ENCODE measurements around the gene ARSB. TPM values are rescaled to one million over a fixed set of nuclear protein-coding genes. Genes with fewer than 3 reads are reported as not detected.

The ARSB gene
- total and polyA plus RNA-seq, 9 of the 15 experiments (the other 6 are each of a cell fraction or from before 2014, with no cell fraction given): 0.52 to 4.6 (median 2.4) TPM

DNA sequence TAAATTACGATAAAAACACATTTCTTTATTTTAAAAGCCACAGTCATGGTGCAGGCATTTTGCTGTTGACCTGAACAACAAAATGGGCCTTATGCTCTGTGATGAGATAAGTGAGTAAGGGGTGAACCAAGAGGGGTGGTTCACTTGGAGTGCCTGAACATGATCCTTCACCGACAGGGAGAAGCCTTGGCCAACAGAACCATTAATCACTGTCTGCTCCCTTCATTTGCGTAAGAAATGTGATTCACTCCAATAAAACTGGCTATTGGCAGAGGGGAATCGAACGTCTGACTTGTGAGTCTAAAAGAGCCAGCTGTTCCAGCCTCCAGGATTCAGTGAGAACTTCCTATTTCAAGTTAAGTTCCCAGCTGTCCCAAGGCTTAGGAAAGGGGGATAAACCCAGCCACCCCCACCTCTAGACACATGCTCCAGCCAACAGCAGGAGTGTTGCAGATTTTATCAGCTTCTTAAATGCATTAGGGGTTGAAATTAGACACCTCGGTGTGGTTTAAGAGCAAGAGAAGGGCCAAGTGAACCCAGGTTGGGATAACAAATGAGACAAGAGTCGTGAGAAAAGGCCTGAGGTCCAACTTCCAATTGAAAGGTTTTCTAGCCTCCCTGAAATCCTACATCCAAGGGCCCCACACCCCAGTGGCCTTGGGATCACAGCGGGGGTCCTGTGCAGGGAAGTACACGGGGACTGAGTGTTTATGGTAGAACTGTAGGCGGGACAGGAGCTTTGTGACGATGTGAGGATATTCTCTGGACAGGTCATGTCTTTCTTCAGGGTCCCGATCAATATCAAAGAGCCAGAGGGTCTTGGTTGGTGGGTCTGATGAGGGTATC is 205.1 kb downstream of the ARSB start:
- ATAC-seq (peak; percentile 78), DNase-seq (ENCODE audit: extremely low read depth in 1 of 4, low spot score in 3 of 4) (peak in 2 of 4 experiments; percentile 38), FAIRE-seq (peak; percentile 48)
- Histone ChIP-seq H3K9ac (ENCODE audit: insufficient read depth in 1 of 2, low read depth in 2 of 2, low read length in 2 of 2) (no peak overlapping the region; a peak in 1 of 4 replicates), H3K36me3 (ENCODE audit: control insufficient read depth, insufficient read depth, low read length) (no peaks in the 10 kb centered on the region), H2AFZ (ENCODE audit: low read depth, low read length) (peak overlapping the region; percentile 81), H3K27ac (ENCODE audit: extremely low read depth, low read depth, low read length) (no peak overlapping the region), H3K79me2 (ENCODE audit: control insufficient read depth, insufficient read depth, low read length) (no peaks in the 10 kb centered on the region), H3K9me3 (replicated peaks; ENCODE audit: control insufficient read depth, insufficient read depth, low read depth, low read length) (no peaks in the 10 kb centered on the region; the same call in 1 of the 2 replicates), H3K9me1 (ENCODE audit: control insufficient read depth, insufficient read depth, low read length) (no peaks in the 10 kb centered on the region), H3K27me3 (ENCODE audit: control insufficient read depth in 2 of 2, insufficient read depth in 2 of 2, low read length in 2 of 2) (no peaks in the 10 kb centered on the region), H3K4me1 (replicated peaks in 1 of 2; ENCODE audit: control insufficient read depth in 2 of 2, insufficient read depth in 2 of 2, low read length in 2 of 2) (peaks cover 11 to 13% of the 10 kb centered on the region in 2 experiments; a peak in 4 of 5 replicates), H3K4me3 (no peak overlapping the region), H3K4me2 (ENCODE audit: insufficient read depth, low read length) (peak overlapping the region; percentile 1; the same call in 1 of the 2 replicates), H4K20me1 (replicated peaks; ENCODE audit: control insufficient read depth, insufficient read depth, low read length) (no peaks in the 10 kb centered on the region)
- whole genome bisulfite sequencing (ENCODE audit: insufficient coverage, low coverage, missing lambda C conversion rate): 30% methylated on average over 11 of the region's 12 CpGs
- intact Hi-C loops (cut with micrococcal nuclease): no loop called here
- BruUV-seq (replicated peaks): no TSS peak
- in situ Hi-C loops (cut with MboI): no loop called here
- POLR2A ChIA-PET: interaction anchor here (0.6 kb wide), 2 partner anchors 49 to 60 kb away, joined by 3 read pairs; no protein-coding TSS in a partner anchor
- CTCF ChIA-PET (ENCODE audit: low intra/inter-chr PET ratio): interaction anchor here (0.6 kb wide), 1 partner anchor 459 kb away, joined by 3 read pairs; no protein-coding TSS in a partner anchor
- TF ChIP-seq ZNF766 (CRISPR knock-in tag; conservative IDR thresholded peaks at IDR 0.05) (peak; percentile 40; the same call in 1 of the 2 replicates), LEF1 (IDR thresholded peaks at IDR 0.05) (peak; percentile 43; the same call in 1 of the 2 replicates), FOXP1 (CRISPR knock-in tag; IDR thresholded peaks at IDR 0.05) (no peak), ILF3 (IDR thresholded peaks at IDR 0.05; ENCODE audit: borderline replicate concordance) (no peak), MEIS2 (IDR thresholded peaks at IDR 0.05; ENCODE audit: partially characterized antibody) (peak; percentile 97), ZNF583 (CRISPR knock-in tag; IDR thresholded peaks at IDR 0.05) (no peak), GATAD2A (IDR thresholded peaks at IDR 0.05) (no peak)
- TF ChIP-seq, protein P1, sequence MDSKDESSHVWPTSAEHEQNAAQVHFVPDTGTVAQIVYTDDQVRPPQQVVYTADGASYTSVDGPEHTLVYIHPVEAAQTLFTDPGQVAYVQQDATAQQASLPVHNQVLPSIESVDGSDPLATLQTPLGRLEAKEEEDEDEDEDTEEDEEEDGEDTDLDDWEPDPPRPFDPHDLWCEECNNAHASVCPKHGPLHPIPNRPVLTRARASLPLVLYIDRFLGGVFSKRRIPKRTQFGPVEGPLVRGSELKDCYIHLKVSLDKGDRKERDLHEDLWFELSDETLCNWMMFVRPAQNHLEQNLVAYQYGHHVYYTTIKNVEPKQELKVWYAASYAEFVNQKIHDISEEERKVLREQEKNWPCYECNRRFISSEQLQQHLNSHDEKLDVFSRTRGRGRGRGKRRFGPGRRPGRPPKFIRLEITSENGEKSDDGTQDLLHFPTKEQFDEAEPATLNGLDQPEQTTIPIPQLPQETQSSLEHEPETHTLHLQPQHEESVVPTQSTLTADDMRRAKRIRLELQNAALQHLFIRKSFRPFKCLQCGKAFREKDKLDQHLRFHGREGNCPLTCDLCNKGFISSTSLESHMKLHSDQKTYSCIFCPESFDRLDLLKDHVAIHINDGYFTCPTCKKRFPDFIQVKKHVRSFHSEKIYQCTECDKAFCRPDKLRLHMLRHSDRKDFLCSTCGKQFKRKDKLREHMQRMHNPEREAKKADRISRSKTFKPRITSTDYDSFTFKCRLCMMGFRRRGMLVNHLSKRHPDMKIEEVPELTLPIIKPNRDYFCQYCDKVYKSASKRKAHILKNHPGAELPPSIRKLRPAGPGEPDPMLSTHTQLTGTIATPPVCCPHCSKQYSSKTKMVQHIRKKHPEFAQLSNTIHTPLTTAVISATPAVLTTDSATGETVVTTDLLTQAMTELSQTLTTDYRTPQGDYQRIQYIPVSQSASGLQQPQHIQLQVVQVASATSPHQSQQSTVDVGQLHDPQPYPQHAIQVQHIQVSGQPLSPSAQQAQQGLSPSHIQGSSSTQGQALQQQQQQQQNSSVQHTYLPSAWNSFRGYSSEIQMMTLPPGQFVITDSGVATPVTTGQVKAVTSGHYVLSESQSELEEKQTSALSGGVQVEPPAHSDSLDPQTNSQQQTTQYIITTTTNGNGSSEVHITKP (IDR thresholded peaks at IDR 0.05; ENCODE audit: partially characterized antibody): peak; percentile 45
- TF ChIP-seq, protein P2, sequence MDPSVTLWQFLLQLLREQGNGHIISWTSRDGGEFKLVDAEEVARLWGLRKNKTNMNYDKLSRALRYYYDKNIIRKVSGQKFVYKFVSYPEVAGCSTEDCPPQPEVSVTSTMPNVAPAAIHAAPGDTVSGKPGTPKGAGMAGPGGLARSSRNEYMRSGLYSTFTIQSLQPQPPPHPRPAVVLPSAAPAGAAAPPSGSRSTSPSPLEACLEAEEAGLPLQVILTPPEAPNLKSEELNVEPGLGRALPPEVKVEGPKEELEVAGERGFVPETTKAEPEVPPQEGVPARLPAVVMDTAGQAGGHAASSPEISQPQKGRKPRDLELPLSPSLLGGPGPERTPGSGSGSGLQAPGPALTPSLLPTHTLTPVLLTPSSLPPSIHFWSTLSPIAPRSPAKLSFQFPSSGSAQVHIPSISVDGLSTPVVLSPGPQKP (CRISPR knock-in tag; IDR thresholded peaks at IDR 0.05): no peak
- TF ChIP-seq, protein P3, sequence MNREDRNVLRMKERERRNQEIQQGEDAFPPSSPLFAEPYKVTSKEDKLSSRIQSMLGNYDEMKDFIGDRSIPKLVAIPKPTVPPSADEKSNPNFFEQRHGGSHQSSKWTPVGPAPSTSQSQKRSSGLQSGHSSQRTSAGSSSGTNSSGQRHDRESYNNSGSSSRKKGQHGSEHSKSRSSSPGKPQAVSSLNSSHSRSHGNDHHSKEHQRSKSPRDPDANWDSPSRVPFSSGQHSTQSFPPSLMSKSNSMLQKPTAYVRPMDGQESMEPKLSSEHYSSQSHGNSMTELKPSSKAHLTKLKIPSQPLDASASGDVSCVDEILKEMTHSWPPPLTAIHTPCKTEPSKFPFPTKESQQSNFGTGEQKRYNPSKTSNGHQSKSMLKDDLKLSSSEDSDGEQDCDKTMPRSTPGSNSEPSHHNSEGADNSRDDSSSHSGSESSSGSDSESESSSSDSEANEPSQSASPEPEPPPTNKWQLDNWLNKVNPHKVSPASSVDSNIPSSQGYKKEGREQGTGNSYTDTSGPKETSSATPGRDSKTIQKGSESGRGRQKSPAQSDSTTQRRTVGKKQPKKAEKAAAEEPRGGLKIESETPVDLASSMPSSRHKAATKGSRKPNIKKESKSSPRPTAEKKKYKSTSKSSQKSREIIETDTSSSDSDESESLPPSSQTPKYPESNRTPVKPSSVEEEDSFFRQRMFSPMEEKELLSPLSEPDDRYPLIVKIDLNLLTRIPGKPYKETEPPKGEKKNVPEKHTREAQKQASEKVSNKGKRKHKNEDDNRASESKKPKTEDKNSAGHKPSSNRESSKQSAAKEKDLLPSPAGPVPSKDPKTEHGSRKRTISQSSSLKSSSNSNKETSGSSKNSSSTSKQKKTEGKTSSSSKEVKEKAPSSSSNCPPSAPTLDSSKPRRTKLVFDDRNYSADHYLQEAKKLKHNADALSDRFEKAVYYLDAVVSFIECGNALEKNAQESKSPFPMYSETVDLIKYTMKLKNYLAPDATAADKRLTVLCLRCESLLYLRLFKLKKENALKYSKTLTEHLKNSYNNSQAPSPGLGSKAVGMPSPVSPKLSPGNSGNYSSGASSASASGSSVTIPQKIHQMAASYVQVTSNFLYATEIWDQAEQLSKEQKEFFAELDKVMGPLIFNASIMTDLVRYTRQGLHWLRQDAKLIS (CRISPR knock-in tag; IDR thresholded peaks at IDR 0.05): no peak
- TF ChIP-seq, protein P4, sequence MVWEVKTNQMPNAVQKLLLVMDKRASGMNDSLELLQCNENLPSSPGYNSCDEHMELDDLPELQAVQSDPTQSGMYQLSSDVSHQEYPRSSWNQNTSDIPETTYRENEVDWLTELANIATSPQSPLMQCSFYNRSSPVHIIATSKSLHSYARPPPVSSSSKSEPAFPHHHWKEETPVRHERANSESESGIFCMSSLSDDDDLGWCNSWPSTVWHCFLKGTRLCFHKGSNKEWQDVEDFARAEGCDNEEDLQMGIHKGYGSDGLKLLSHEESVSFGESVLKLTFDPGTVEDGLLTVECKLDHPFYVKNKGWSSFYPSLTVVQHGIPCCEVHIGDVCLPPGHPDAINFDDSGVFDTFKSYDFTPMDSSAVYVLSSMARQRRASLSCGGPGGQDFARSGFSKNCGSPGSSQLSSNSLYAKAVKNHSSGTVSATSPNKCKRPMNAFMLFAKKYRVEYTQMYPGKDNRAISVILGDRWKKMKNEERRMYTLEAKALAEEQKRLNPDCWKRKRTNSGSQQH (CRISPR knock-in tag; IDR thresholded peaks at IDR 0.05): no peak

Data from K562 (cell line).